ENCODE measurements around the gene SEMA5A. TPM values are rescaled to one million over a fixed set of nuclear protein-coding genes. Genes with fewer than 3 reads are reported as not detected.

Gene SEMA5A
- total RNA-seq, 1 donor from 2014 or later, result 31.1 TPM

GRCh38 chr5:9567039-9567438 is 21.2 kb upstream of the SEMA5A start:
- DNase-seq (ENCODE audit: low spot score), result no peak
- H3K4me3 Mint-ChIP-seq (ENCODE audit: unreplicated experiment), result no peak overlapping the region
- H3K27ac Mint-ChIP-seq (ENCODE audit: unreplicated experiment), result no peak overlapping the region
- H3K4me1 Mint-ChIP-seq (ENCODE audit: unreplicated experiment), result no peaks in the 10 kb centered on the region
- no peaks in the 10 kb centered on the region for H3K36me3 Mint-ChIP-seq (ENCODE audit: low read depth, unreplicated experiment)
- H3K9me3 Mint-ChIP-seq (ENCODE audit: unreplicated experiment), result no peaks in the 10 kb centered on the region
- no peak for TF ChIP-seq CTCF (IDR thresholded peaks at IDR 0.05; ENCODE audit: unreplicated experiment)
- H3K27me3 Mint-ChIP-seq (ENCODE audit: unreplicated experiment), result no peaks in the 10 kb centered on the region

- no peak for DNase-seq (ENCODE audit: low spot score)
- Mint-ChIP-seq H3K27me3 (ENCODE audit: unreplicated experiment) (no peaks in the 10 kb centered on the region), H3K9me3 (ENCODE audit: unreplicated experiment) (no peaks in the 10 kb centered on the region), H3K36me3 (ENCODE audit: low read depth, unreplicated experiment) (no peaks in the 10 kb centered on the region), H3K4me1 (ENCODE audit: unreplicated experiment) (no peaks in the 10 kb centered on the region), H3K27ac (ENCODE audit: unreplicated experiment) (no peak overlapping the region), H3K4me3 (ENCODE audit: unreplicated experiment) (no peak overlapping the region)
- no peak for TF ChIP-seq CTCF (IDR thresholded peaks at IDR 0.05; ENCODE audit: unreplicated experiment)
Observed at GRCh38 chr5:9564752-9565151, 18.9 kb upstream of the SEMA5A start.

- H3K27ac Mint-ChIP-seq (ENCODE audit: unreplicated experiment), result no peak overlapping the region
- DNase-seq (ENCODE audit: low spot score), result no peak
- TF ChIP-seq CTCF (IDR thresholded peaks at IDR 0.05; ENCODE audit: unreplicated experiment), result no peak
- H3K27me3 Mint-ChIP-seq (ENCODE audit: unreplicated experiment), result no peaks in the 10 kb centered on the region
- H3K4me1 Mint-ChIP-seq (ENCODE audit: unreplicated experiment), result peaks cover 10% of the 10 kb centered on the region
- no peaks in the 10 kb centered on the region for H3K9me3 Mint-ChIP-seq (ENCODE audit: unreplicated experiment)
- H3K36me3 Mint-ChIP-seq (ENCODE audit: low read depth, unreplicated experiment), result no peaks in the 10 kb centered on the region
- no peak overlapping the region for H3K4me3 Mint-ChIP-seq (ENCODE audit: unreplicated experiment)
Observed at GRCh38 chr5:9562141-9562540, 16.3 kb upstream of the SEMA5A start.

- H3K4me1 Mint-ChIP-seq (ENCODE audit: unreplicated experiment), result peaks cover 15% of the 10 kb centered on the region
- H3K36me3 Mint-ChIP-seq (ENCODE audit: low read depth, unreplicated experiment), result no peaks in the 10 kb centered on the region
- no peak for DNase-seq (ENCODE audit: low spot score)
- no peaks in the 10 kb centered on the region for H3K27me3 Mint-ChIP-seq (ENCODE audit: unreplicated experiment)
- H3K9me3 Mint-ChIP-seq (ENCODE audit: unreplicated experiment), result no peaks in the 10 kb centered on the region
- TF ChIP-seq CTCF (IDR thresholded peaks at IDR 0.05; ENCODE audit: unreplicated experiment), result no peak
- H3K4me3 Mint-ChIP-seq (ENCODE audit: unreplicated experiment), result no peak overlapping the region
- H3K27ac Mint-ChIP-seq (ENCODE audit: unreplicated experiment), result no peak overlapping the region
Observed at GRCh38 chr5:9559965-9560364, 14.1 kb upstream of the SEMA5A start.

GRCh38 chr5:9558319-9558965 is 12.6 kb upstream of the SEMA5A start:
- no peak for TF ChIP-seq CTCF (IDR thresholded peaks at IDR 0.05; ENCODE audit: unreplicated experiment)
- H3K27ac Mint-ChIP-seq (ENCODE audit: unreplicated experiment), result no peak overlapping the region
- no peaks in the 10 kb centered on the region for H3K9me3 Mint-ChIP-seq (ENCODE audit: unreplicated experiment)
- H3K4me1 Mint-ChIP-seq (ENCODE audit: unreplicated experiment), result peaks cover 15% of the 10 kb centered on the region
- no peak for DNase-seq (ENCODE audit: low spot score)
- no peaks in the 10 kb centered on the region for H3K27me3 Mint-ChIP-seq (ENCODE audit: unreplicated experiment)
- H3K36me3 Mint-ChIP-seq (ENCODE audit: low read depth, unreplicated experiment), result no peaks in the 10 kb centered on the region
- H3K4me3 Mint-ChIP-seq (ENCODE audit: unreplicated experiment), result no peak overlapping the region
